GM19395 (cell line): ENCODE results near the gene KCND2.
A peak's percentile ranks its signal among the peaks of the same experiment; 100 is the strongest.
"Not testable (repeated sequence)": the region's sequence is repeated elsewhere in the genome, so short reads cannot be mapped to it uniquely, and the experiment has no call there.

ENCODE experiments used
- ATAC-seq: cut with Tn5 transposase; IDR thresholded peaks from one replicate; pipeline ENCODE4 v1.9.1; 2021; ENCODE audit warnings: mild to moderate bottlenecking, moderate library complexity; ENCODE audit not compliant: unreplicated experiment

Gene KCND2

DNA sequence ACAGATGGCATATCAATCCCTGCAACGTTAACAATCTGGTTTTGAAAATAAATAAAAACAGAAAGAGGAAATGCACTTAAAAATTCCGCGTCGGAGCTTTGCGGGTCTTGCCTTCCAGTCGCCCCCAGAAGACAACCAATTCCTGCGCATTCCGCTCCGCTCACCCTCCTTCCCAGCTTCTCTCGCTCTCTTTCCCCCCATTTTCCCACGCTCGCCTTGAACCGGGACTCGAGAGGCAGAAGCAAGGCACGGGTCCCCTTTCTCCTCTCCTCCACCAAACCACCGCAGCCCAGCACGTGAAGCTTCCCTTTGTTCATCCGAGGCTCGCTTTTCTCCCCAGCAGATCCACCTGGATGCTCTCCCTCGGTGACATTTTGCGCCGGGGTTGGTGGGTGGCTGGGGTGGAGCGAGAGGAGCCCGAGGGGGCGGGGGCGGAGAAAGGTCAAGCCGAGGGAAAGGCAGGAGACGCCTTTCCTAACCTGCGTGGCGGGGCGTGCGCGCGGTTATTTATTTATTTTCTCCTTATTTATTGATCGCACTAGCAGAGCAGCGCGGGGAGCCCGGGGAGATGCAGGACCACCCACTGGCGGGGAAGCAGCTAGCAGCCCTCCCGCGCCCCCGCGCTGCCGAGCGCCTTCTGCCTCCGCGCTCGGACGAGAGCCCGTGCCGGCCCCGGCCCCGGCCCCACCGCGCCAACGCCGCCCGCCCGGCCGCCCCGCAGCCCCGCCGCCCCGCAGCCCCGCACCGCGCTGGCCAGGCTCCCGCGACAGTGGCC, at the start of gene KCND2:
KCND2 (plus strand) TSS at position 475 of the 775 bp plus-strand sequence.
- ATAC-seq = peak; percentile 43

DNA sequence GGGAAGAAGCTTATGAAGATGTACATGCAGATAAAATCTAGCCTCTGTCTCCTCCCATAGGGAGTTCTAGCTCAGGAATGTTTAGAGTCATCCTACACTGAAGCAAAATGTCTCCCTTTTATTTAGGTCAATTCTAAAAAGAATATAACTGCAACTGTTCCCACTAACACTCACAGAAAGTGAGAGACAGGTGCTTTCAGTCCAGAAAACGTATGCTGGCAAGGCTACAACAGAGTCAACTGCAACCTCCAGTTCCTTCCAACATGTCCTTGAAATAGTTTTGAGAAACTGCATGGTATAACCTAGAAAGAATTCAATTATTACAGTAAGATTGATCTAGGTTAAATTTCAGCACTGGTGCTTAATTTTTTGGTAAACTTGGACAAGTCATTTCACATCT, 46.8 kb upstream of the KCND2 start:
- ATAC-seq = no peak

DNA sequence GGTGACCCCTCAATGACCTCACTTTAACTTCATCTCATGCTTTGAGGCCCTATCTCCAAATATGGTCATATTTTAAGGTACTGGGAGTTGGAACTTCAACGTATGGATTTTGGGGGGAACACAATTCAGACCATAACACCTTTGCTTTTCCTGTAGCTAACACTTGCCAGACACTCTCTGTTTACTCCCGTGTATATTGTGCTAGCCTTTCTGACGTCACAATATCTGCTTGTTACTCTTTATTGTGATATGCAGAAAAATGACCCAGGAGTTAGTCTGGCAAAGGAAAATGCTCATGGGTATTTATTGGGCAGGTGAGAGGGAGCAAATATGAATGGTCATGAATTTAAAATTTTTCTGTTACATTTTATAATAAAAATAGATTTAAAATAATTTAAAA, 45.7 kb upstream of the KCND2 start:
- ATAC-seq = no peak

DNA sequence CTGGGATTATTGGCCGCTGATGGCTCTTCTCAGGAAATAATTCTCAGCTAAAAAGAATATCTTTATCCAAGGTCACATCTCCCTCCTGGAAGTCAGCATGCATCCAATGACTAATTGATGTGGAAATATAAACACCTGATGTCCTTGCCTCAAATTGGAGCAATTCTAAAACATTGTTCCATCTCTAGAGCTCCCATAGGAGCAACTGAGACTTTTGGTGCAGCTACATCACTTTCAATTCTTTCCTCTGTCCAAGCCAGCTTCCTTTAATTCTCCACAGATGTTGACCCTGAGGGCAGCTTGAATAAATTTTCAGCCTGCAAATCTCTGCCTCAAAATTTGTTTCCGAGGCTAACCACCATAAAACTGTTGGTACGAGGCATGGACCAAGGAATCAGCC, 43.9 kb upstream of the KCND2 start:
- ATAC-seq = no peak

DNA sequence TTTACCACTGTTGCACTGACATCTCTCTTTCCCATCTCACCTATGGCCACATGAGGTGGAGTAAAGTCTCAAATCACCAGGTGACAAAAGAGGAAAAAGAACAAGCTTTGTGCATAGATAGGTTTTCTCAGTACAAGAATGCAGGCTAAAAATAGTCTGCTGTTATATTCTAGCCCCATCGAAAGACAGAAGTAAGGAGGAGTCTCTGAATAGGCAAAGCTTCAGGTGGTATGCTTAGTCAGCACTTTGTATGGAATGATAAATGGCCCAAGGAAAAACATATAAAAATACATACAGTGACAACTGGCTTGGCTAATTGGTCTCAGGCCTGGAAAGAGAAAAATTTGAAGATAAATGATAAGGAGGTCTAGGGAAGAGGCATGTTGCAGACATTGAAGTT, 39.6 kb upstream of the KCND2 start:
- no peak for ATAC-seq

DNA sequence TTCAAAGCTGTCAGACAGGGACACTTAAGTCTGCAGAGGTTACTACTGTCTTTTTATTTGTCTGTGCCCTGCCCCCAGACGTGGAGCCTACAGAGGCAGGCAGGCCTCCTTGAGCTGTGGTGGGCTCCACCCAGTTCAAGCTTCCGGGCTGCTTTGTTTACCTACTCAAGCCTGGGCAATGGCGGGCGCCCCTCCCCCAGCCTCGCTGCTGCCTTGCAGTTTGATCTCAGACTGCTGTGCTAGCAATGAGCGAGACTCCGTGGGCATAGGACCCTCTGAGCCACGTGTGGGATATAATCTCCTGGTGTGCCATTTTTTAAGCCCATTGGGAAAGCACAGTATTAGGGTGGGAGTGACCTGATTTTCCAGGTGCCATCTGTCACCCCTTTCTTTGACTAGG, 32.6 kb upstream of the KCND2 start:
- ATAC-seq = not testable (repeated sequence)

DNA sequence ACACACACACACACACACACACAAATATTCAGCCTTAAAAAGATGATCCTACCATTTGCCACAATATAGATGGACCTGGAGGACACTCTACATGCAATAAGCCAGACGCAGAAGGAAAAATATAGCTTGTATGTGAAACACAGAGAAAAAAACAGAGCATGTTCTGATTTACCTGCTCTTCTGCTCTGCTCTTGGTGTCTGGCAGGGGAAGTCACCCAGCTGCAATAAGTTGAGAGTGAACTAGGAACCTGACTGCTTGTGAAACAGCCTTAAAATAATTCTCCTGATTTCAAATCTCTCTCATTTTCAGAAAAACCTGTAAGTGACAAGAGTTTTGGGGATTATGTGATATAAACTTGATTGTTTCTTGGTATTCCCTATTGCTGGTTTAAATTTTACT, 31.0 kb upstream of the KCND2 start:
- ATAC-seq = no peak

DNA sequence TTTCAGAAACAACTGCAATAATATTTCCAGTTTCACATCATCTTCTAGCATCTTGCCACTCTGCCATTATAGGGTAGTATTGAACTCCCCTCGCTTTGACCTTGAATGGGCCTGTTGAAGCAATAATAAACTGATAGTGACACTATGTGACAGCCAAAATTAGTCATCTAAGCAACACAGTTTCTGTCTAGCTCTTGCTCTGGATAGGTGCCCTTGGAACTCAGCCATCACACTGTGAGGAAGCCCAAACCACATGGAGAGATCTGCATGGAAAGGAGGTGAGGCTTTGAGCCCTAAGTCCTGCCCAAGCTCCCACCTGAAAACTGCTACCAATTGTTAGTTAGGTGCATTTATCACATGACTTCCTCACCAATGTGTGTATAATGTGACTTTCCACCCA, 18.1 kb upstream of the KCND2 start:
- no peak for ATAC-seq

DNA sequence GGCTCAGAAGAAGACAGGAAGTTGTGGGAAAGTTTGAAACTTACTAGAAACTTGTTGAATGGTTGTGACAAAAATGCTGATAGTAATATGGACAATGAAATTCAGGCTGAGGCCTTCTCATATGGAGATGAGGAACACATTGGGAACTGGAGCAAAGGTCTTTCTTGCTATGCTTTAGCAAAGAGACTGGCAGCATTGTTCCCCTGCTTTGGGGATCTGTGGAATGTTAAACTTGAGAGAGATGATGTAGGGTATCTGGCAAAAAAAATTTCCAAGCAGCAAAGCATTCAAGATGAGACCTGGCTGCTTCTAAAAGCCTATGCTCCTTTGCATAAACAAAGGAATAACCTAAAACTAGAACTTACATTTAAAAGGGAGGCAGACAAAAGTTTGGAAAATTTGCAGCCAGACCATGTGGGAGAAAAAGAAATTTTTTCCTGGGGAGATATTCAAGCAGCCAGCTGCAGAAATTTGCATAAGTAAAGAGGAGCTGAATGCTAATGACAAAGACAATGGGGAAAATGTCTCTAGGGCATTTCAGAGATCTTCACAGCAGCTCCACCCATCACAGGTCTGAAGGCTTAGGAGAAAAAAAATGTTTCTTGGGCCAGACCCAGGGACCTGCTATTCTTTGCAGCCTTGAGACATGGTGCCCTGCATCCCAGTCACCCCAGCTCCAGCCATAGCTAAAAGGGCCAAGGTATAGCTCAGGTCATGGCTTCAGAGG, 16.5 kb upstream of the KCND2 start:
- no peak for ATAC-seq

DNA sequence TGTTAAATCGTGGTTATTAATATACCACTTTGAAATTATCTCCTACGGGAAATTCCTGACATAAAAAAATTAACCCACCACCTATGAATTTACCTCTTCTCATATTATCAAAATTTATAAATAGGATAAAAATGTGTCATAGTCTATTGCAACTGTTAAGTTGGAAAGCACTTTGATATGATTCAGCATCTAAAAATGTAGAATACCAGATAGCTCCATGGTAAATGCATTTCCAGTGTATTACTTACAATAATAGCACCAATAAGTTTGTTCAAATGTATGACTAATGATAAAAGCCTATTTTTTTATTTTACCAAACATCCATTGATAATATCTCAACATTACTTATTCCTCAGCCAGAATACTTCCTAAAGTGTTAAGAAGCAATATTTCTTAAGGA, 13.6 kb upstream of the KCND2 start:
- ATAC-seq = no peak

DNA sequence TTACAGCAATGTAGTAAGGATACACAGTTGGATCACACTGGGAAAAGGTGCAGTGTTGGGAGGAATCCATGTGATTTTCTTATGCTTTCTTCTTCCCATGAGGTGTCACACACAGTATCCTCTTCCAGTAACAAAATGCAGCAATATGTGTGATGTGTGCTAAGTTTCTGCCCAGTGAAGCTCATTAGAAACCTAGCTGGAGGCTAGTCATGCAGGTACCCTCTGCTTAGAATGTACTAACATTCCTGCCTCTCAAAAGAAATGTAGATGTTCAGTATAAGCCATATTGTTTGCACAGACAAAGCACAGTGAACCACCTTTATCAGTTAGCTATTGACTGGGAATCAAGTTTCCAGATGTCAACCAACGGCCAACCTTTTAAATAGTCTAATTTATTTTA, 12.9 kb upstream of the KCND2 start:
- no peak for ATAC-seq

DNA sequence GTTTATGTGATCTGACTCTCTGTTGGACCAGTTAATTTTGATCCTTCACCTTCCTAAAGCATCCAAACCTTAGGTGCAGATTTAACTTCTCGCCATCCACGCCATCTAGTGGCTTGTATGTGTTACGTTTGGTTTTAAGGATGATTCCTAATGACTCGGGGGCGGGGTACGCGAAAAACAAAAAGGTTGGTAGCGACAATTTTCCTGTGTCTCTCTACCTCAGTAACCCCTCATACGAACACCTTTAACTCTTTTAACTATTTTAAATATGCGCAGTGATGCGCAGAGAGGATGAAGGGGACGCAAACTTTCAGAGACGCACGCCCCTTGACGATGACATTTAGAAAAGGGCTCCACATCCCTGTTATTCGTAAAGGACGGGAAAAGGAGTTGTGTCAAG, 714 bp upstream of the KCND2 start:
- ATAC-seq = peak; percentile 47

DNA sequence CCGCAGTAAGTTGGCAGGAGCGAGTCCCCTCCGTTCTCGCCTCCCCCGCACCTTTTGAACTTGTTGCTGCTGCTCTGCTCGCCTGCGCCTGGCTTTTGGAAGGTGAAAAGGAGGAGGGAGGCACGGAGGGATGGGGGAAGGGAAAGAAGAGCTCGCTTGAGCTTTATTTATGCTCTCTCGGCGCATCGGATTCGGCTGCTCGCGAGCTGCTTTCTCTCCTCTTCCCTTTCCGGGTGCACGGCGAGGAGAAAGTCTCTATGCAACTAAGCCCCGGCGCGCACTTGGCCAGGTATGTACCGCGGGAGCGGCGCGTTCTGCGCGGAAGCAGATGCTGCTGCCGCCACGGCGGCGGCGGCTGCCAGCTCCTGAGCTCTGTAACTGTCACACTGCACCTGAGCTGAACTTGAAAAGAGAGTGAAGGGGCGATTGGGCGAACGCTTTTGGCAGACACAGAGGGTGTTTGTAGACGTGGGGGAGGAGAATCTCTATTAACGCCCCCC, 551 bp downstream of the KCND2 start:
- peak; percentile 71 for ATAC-seq

DNA sequence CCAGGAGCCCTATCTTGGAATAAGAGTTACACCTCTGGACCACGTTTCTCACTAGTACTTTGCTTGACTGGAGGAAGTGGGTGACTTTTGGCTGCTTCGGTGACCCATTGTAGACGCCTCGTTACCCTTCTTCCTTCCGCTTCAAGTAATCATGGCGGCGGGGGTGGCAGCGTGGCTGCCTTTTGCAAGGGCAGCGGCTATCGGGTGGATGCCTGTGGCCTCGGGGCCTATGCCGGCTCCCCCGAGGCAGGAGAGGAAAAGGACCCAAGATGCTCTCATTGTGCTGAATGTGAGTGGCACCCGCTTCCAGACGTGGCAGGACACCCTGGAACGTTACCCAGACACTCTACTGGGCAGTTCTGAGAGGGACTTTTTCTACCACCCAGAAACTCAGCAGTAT, 1.5 kb downstream of the KCND2 start:
- no peak for ATAC-seq

DNA sequence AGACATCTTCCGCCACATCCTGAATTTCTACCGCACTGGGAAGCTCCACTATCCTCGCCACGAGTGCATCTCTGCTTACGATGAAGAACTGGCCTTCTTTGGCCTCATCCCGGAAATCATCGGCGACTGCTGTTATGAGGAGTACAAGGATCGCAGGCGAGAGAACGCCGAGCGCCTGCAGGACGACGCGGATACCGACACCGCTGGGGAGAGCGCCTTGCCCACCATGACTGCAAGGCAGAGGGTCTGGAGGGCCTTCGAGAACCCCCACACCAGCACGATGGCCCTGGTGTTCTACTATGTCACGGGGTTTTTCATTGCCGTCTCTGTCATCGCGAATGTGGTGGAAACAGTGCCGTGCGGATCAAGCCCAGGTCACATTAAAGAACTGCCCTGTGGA, 1.9 kb downstream of the KCND2 start:
- no peak for ATAC-seq

DNA sequence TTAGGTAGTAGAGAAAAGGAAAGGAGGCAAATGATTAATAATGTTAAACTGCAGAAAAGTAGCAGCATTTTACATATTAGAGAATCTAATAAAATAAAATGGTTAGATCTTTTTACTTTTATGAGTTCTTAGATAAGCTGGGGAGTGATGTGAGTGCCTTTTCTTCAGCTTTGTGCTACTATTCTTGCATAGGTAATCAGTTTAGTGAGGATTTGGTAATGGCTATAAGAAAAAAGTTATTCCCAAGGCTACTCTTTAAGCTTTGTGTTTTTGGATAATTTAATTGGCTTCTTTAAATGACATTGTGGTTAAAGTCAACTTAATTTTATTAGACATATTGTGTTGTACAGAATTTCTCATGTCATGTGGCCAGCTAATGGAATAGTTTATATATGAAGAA, 3.7 kb downstream of the KCND2 start:
- ATAC-seq = no peak

DNA sequence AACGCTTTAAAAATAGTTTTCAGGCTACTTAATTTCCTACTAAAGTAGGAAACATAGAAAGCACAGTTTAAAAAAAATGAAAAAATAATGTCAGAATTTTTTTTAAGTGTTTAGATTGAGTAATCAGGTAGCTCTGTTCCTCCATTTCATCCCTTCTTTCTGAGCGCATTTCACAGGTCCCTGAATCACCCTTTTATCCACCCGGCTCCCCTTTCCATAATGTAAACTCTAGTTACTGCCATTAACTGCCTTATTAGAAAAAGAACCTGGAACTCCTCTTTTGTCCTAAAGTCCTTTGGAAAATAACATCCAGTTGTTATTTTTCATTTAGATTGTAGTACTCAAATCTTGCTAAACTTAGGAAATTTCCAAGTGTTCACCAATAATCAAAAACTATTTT, 5.8 kb downstream of the KCND2 start:
- ATAC-seq = no peak

DNA sequence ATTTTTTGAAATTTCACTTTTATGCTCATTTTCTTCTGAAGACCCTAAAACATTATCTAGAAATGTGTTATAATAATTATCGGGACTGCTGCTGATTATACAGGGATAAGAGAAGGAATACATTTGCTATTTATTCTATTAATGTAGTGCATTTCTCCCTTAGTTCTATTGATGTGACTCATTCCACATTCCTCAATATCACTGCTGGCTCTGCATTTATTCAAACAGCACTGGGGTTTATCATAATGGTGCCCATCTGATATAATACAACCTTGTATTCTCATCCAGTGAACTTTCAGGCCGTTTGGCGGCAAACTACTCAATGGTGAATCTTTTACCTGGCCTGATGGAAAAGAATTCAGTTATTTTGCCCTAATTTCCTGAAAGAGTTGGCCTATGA, 7.8 kb downstream of the KCND2 start:
- ATAC-seq = no peak

DNA sequence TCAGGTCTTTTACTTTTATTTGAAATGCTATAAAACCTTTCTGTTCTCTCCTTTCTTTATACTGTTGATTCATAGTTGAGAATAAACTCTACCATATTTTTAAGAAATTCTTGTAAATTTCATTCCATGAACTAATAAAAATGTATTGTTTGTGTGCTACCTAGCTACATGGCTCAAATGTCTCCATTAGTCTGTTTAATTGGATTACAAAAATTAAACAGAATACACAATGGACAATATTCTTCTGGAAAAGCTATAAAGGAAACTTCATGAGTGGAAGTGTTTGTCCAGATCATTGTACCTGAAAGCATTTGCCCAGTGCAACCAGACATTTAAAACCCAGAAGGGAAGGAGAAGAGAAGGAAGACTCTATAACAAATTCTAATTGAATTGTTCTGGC, 20.1 kb downstream of the KCND2 start:
- no peak for ATAC-seq

DNA sequence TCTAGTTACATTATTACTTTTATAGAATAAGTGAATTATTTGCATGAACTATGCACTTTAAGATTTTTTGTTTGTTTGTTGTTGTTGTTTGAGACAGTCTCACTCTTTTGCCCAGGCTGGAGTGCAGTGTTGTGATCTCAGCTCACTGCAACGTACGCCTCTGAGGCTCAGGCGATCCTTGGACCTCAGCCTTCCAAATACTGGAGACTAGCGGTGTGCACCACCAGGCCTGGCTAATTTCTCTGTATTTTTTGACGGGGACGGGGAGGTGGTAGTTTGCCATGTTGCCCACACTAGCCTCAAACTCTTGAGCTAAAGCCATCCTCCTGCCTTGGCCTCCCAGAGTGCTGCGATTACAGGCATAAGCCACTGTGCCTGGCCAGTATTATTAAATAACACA, 29.2 kb downstream of the KCND2 start:
- no peak for ATAC-seq

DNA sequence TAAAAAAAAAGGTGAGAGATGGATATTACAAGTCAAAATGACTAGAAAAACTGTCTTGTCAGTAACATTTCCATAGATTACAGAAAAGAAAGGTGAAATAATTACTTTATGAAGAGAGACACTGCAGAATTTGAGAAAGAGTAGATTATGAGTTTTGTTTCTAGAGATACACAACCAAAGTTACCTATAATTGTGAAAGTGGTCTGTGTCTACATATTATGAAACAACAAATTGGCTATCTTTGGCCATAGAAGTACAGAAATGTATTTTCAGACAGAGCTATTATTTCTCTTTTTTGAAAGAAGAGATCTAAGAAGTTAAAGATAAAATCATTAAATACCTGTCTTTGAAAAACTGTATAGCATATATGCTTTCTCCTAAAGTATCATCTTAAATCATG, 30.1 kb downstream of the KCND2 start:
- peak; percentile 66 for ATAC-seq

DNA sequence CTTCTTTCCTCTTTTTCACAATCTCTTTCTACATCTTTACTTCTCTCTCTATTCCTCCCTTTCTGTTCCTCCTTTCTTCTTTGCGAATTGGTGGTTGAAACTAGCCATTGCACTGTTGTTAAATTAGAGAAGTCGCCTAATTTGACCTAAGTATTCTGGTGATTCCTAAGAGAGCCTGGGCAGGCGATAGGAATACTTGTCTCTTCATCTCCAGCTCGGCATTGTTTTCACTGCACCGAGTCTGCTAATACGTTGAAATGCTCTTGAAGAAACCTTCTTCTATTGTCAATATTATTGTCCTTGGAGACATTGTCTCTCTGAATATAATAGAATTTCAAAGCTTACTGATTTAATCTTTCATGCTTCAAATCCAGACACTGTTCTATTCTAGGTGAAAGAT, 31.7 kb downstream of the KCND2 start:
- no peak for ATAC-seq
